Psoas muscle (tissue), 8 donors: Measurements from ENCODE around the gene SPATA6L. TPM values are rescaled to one million over a fixed set of nuclear protein-coding genes. Genes with fewer than 3 reads are reported as not detected.
A peak's percentile ranks its signal among the peaks of the same experiment; 100 is the strongest.
"Not testable (repeated sequence)": the region's sequence is repeated elsewhere in the genome, so short reads cannot be mapped to it uniquely, and the experiment has no call there.

Experiments
- ATAC-seq, 4 donors: fragments of 200-7000 bp; cut with Tn5 transposase; one replicate each; pipeline ENCODE4 v1.9.1; 2020; ENCODE audit warnings: moderate library complexity in 3 of 4, mild to moderate bottlenecking in 2 of 4
- DNase-seq, 2 donors: peaks; one replicate each; pipeline ENCODE4 v3.0.0-alpha.2; 2020
- H3K27ac ChIP-seq: fragments of 200-600 bp; one replicate; pipeline ENCODE4 v1.8.0; 2022
- H3K27me3 ChIP-seq, 3 donors: fragments of 200-600 bp in 1 of 3; one replicate each; pipeline versions ENCODE4 v1.6.1 to v1.8.0; 2013 to 2022; ENCODE audit warnings: low read length in 2 of 3, mild to moderate bottlenecking in 2 of 3, moderate library complexity in 1 of 3; ENCODE audit not compliant: insufficient read depth in 3 of 3
- H3K36me3 ChIP-seq, 2 donors: fragments of 200-600 bp in 1 of 2; one replicate each; pipeline versions ENCODE4 v1.6.1 to v1.8.0; 2013 to 2022; ENCODE audit warnings: low read depth in 1 of 2, mild to moderate bottlenecking in 1 of 2, moderate library complexity in 1 of 2; ENCODE audit not compliant: insufficient read depth in 1 of 2
- H3K4me1 ChIP-seq: fragments of 200-600 bp; one replicate; pipeline ENCODE4 v1.8.0; 2022
- H3K4me3 ChIP-seq: fragments of 200-600 bp; one replicate; pipeline ENCODE4 v1.8.0; 2022; ENCODE audit warnings: mild to moderate bottlenecking
- H3K9me3 ChIP-seq: fragments of 200-600 bp; one replicate; pipeline ENCODE4 v1.8.0; 2022
- WGBS, 3 donors: extraction: QIAGEN DNeasy Blood & Tissue Kit; methylation state at CpG; one replicate each; pipeline versions ENCODE4 v1.1.6 to v1.1.7; 2013; 5-methylcytosine and 5-hydroxymethylcytosine counted together
- intact Hi-C, 2 donors: fragments of 100-400 bp; cut with DNase I; formaldehyde crosslinking; loops; one replicate each; pipeline versions ENCODE4 v1.11.0 to v1.14.2; 2022
- polyA plus RNA-seq, 3 donors: library from polyadenylated mRNA; stranded (reverse); fragments of 200-250 nt; gene quantifications; one replicate each; pipeline ENCODE4 v1.2.3, GENCODE V29; 2013
- total RNA-seq, 4 donors: library from RNA; stranded (reverse); fragmentation: NEBNext Ultra II Directional in 2 of 4; extraction: Animal tissue kit (Norgen Biotek cat#: 25700) in 2 of 4; gene quantifications; one replicate each; pipeline versions ENCODE4 v1.2.1 to v1.2.4, GENCODE V29; 2021 to 2023
- TF ChIP-seq, protein P1 (sequence below): fragments of 200-600 bp; IDR thresholded peaks from one replicate; pipeline ENCODE4 v1.8.0; 2022; ENCODE audit warnings: antibody characterized with exemption
- donor health status: healthy with polysubstance abuse.
- donor health status: DM: no; HTN: no; CAD: no; lungs with moderate emphysema.
- donor health status: Bipolar disorder and iron deficiency.
- donor health status: healthy.
- donor health status: DM: yes; HTN: yes; CAD: no.
- donor health status: DM: no; HTN: no; CAD: no.
- donor health status: DM: no; HTN: no; CAD: no.
- donor health status: DM: yes; HTN: yes; CAD: no.

The SPATA6L gene
- total and polyA plus RNA-seq, 7 donors = 0.09 to 0.79 (median 0.22) TPM

GRCh38 chr9:4614627-4615026 is 51.7 kb downstream of the SPATA6L start:
- no peak for DNase-seq
- Histone ChIP-seq H3K4me1 (no peaks in the 10 kb centered on the region), H3K27ac (no peak overlapping the region), H3K9me3 (no peaks in the 10 kb centered on the region), H3K4me3 (no peak overlapping the region), H3K36me3 (no peaks in the 10 kb centered on the region), H3K27me3 (no peaks in the 10 kb centered on the region)
- no peak for ATAC-seq
- 95 to 100% (median 100%) methylated on average over 1 of the region's 1 CpG for WGBS, 3 donors
- TF ChIP-seq, protein P1, sequence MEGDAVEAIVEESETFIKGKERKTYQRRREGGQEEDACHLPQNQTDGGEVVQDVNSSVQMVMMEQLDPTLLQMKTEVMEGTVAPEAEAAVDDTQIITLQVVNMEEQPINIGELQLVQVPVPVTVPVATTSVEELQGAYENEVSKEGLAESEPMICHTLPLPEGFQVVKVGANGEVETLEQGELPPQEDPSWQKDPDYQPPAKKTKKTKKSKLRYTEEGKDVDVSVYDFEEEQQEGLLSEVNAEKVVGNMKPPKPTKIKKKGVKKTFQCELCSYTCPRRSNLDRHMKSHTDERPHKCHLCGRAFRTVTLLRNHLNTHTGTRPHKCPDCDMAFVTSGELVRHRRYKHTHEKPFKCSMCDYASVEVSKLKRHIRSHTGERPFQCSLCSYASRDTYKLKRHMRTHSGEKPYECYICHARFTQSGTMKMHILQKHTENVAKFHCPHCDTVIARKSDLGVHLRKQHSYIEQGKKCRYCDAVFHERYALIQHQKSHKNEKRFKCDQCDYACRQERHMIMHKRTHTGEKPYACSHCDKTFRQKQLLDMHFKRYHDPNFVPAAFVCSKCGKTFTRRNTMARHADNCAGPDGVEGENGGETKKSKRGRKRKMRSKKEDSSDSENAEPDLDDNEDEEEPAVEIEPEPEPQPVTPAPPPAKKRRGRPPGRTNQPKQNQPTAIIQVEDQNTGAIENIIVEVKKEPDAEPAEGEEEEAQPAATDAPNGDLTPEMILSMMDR = no peak
- intact Hi-C loops = no loop called here

DNA sequence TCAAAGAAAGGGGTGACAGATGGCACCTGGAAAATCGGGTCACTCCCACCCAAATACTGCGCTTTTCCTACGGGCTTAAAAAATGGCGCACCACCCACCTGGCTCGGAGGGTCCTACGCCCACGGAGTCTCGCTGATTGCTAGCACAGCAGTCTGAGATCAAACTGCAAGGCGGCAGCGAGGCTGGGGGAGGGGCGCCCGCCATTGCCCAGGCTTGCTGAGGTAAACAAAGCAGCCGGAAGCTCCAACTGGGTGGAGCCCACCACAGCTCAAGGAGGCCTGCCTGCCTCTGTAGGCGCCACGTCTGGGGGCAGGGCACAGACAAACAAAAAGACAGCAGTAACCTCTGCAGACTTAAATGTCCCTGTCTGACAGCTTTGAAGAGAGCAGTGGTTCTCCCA is 60.2 kb downstream of the SPATA6L start:
- H3K27ac ChIP-seq, ATAC-seq, H3K36me3 ChIP-seq, H3K4me1 ChIP-seq, intact Hi-C loops, H3K27me3 ChIP-seq, H3K4me3 ChIP-seq, H3K9me3 ChIP-seq, DNase-seq: not testable (repeated sequence)
- 81 to 86% (median 82%) methylated on average over 8 to 13 of the region's 15 CpGs for WGBS, 3 donors

DNA sequence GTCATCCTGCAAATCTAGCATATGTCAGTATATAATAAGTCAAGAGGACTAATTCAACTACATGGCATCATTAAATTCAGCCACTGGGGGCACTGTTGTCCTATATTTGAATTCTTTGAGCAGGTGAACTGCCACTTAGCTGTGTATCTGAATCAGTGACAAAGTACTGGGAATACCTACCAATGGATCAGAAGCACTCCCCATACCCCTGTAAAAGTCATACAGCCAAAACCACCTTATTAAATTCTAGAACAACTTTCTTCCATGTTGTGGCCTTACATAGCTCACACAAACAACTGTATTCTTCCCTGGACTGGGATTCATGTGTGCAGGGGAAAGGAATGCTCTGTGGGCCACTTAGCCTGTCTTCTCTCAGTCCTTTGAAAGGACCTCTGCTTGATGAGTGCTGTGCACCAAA is 61.6 kb downstream of the SPATA6L start:
- TF ChIP-seq, protein P1 = peak; percentile 71
- DNase-seq = no peak
- no peak overlapping the region for H3K27ac ChIP-seq
- H3K4me3 ChIP-seq = no peak overlapping the region
- intact Hi-C loops = no loop called here
- H3K4me1 ChIP-seq = no peaks in the 10 kb centered on the region
- H3K9me3 ChIP-seq = no peaks in the 10 kb centered on the region
- no peaks in the 10 kb centered on the region for H3K27me3 ChIP-seq
- no peaks in the 10 kb centered on the region for H3K36me3 ChIP-seq
- ATAC-seq = peak; percentile 61 to 84 (median 72)

DNA sequence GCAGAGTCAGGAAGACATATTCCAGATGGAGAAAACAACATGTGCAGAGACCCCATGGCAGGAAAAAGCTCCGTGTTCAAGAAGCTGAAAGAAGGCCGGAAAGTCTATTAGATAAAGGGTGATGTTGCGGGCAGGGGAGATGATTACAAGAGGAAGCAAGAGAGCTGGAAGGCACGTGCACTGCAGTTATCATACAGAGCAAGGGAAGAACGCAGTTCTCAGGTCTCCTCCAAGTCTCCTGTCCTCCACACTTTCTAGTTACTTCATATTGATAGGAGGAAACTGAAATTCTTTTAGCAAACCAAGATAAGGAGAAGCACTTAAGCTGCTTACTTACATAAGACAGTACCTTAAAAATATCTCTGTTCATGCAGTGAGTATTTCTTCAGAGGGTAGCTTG is 62.5 kb downstream of the SPATA6L start:
- Histone ChIP-seq H3K9me3 (no peaks in the 10 kb centered on the region), H3K27ac (no peak overlapping the region), H3K36me3 (no peaks in the 10 kb centered on the region), H3K4me1 (no peaks in the 10 kb centered on the region), H3K4me3 (no peak overlapping the region), H3K27me3 (no peaks in the 10 kb centered on the region)
- ATAC-seq (no peak), DNase-seq (no peak)
- 75 to 88% (median 82%) methylated on average over 5 of the region's 5 CpGs for WGBS, 3 donors
- TF ChIP-seq, protein P1 = no peak
- intact Hi-C loops = no loop called here

DNA sequence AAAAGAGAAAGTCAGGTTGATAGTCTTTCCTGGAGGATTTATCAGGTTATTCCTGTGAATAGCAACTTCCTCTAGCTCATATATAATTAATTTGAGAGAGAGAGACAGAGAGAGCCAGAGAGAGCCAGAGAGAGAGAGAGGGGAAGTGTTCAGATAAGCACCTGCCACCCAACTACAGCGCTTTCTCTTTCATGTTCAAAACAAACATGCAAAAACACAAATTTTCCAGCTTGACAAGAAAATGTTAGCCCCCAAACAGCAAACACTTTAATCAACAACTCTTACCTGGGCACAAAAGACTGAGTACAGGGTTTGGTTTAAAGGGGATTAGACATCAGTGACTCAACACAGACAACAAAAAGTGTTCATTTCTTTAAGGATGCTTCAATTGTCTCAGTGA is 65.9 kb downstream of the SPATA6L start:
- Histone ChIP-seq H3K4me3 (no peak overlapping the region), H3K36me3 (no peaks in the 10 kb centered on the region), H3K27me3 (no peaks in the 10 kb centered on the region), H3K9me3 (no peaks in the 10 kb centered on the region), H3K4me1 (no peaks in the 10 kb centered on the region), H3K27ac (no peak overlapping the region)
- DNase-seq (no peak), ATAC-seq (no peak)
- TF ChIP-seq, protein P1 = no peak
- intact Hi-C loops = no loop called here
- 76 to 97% (median 84%) methylated on average over 1 of the region's 1 CpG for WGBS, 3 donors
